HG02623 (cell line): ENCODE measurements around the gene IFITM1.
"Not testable (repeated sequence)": the region's sequence is repeated elsewhere in the genome, so short reads cannot be mapped to it uniquely, and the experiment has no call there.

Source experiments
- ATAC-seq: cut with Tn5 transposase; IDR thresholded peaks from one replicate; pipeline ENCODE4 v1.9.1; 2021; ENCODE audit warnings: moderate library complexity; ENCODE audit not compliant: unreplicated experiment

IFITM1 gene

DNA sequence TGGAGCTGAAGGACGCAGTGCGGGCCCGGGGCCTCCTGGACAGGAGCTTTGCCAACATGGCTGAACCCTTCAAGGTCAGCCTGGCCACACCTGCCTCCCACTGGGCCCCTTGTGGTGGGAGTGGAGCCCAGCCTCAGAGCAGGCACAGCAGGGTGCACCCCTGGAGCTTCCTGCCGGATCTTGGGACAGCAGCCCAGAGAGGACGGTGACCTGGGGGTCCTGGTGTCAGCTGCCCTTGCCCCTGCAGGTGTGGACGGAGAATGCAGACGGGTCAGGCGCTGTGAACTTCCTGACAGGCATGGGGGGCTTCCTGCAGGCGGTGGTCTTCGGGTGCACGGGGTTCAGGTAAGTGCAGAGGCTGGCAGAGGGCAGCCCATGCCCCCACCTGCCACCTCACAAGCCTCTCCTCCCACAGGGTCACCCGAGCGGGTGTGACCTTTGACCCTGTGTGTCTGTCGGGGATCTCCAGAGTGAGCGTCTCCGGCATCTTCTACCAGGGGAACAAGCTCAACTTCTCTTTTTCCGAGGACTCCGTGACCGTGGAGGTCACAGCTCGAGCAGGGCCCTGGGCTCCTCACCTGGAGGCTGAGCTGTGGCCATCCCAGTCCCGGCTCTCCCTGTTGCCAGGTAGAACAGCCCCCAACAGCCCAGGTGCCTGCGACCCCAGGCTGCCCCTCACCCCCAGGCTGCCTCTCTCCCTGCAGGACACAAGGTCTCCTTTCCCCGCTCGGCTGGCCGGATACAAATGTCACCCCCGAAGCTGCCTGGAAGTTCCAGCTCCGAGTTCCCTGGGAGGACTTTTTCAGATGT is 19.8 kb upstream of the IFITM1 start:
- no peak for ATAC-seq

- no peak for ATAC-seq
Measured at GRCh38 chr11:294780-295179, 19.1 kb upstream of the IFITM1 start.

DNA sequence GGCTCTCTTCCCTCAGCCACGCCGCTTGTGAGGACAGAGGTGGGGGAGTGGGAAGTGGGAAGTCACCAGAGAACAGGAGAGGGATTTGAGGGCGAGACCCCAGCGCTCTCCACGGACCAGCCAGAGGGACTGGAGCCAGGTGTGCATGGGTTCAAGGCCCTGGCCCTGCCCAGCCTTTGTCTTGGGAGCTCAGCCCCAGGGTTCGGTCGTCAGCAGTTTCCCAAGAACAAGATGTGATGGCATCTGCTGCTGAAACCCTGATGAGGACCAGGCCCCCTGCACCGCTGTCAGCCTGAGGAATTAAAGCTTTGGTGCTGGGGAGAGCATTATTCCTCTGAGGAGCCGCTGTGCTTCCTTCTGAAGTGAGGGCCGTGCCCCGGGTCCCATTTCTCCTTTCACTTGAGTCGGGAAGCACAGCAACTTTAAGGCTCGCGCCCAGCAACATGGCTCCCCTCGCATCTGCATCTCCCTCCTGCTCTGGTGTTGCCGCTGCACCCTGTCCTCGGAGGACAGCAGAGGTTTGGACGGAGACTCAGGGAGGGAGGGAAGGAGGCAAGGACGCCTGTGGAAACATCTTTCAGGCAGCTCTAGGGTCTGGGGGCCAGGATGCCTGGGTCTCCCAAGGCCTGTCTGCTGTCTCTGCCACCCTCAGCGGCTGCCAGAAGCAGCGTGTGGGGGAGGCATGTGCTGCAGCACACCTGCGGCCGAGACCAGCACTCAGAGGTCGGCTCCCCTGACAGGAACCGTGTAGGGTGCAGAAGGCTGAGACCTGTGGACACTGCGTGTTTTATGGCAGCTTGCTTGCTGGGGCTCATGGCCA is 18.3 kb upstream of the IFITM1 start:
- ATAC-seq = no peak

DNA sequence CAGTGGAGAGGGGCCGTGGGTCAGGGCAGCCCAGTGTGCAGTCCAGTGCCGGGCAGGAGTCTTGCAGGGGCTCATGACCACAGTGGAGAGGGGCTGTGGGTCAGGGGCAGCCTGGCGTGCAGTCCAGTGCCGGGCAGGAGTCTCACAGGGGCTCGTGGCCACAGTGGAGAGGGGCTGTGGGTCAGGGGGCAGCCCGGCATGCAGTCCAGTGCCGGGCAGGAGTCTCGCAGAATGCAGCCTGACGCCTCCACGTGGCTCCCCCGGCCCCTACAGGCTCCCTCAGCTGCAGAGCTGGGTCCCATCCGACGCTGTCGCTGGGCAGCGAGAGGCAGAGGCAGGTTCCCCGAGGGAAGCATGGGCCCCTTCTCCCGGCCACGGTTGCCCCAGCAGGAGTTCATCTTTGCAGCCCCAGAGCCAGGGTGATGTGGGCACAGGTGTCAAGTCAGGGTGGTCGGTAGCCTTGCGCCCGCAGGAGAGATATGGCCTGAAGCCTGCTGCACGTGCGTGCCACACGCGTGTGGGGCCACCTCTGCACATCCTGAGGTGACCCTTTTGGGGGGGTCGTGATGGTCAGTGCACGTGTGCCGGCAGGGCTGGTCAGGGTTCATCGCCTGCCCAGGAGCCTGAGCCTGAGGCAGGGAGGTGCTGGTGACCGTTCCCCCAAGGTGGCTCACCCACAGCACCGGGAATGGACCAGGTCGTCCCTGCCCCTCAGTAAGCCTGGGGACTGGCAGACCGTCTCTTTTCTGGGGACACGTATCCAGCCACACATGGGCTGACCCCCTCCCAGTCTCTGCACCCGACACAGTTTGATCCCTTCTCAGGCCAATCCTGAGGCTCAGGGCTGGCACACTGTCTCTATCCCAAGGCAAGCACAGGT is 17.4 kb upstream of the IFITM1 start:
- ATAC-seq = no peak

- no peak for ATAC-seq
Measured at GRCh38 chr11:297051-297585, 16.7 kb upstream of the IFITM1 start.

DNA sequence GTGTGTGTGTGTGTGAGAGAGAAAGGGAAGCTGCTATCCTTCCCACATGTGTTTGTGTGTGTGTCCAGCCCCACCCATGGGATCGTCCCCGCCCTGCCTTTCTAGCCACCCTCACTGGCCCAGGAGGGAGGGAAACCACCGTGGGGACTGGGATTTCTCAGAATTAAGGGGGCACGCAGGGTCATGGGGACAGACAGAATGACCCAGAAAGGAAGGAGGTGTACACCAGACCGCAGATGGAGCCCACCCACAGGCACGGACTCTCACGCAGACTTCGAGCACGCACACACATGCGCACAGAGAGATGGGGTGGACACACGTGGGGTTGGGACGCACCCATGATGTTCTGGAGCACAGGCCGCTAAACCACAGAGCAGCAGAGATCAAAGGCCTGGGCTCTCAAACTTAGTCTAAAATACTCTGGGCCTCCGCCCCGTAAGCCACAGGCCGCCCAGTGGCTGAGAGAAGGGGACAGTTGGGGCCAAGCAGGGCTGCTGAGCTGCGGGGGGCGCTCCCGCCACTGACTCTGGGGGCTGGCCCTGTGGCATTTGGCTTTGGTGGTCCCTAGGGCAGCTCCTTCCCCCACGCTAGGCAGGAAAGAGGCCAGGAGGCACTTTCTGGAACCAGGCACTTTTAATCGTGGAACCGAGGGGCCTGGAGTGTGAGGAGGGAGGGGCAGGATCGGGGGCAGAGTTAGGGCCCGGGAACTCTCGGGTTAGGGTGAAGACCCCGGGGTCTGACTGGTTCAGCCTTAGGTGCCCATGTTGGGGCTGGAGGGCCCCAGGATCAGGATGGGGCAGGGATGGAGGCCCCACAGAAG is 16.0 kb upstream of the IFITM1 start:
- no peak for ATAC-seq

DNA sequence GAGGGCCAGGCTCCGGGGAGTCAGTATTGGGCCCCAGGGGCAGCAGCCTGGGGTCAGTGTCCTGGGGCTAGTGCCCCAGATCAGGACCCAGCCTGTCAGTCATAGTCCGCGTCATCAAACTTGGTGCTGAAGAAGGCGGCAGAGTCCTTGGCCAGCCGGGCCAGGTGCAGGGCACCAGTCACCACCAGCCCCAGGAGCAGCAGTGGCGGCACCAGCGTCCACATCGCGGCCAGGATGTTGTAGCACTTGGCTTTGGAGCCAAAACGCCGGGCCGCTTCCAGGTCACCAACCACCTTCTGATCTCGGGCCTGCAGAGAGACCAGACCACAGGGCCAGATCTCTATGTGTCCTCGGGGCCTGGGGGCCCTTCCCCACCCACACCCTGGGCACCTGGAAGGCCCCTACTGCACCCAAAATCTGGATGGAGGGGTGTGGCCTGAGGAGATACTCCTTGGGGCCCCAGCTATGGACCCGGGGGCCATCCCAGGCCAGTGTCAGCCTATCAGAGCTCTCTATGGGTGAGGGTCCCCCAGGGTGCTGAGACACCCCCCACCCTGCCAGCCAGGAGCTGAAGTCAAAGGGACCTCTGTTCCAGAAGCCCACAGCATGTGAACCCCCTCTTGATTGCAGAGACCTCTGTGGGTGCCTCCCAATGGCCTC is 15.3 kb upstream of the IFITM1 start:
- ATAC-seq = no peak

DNA sequence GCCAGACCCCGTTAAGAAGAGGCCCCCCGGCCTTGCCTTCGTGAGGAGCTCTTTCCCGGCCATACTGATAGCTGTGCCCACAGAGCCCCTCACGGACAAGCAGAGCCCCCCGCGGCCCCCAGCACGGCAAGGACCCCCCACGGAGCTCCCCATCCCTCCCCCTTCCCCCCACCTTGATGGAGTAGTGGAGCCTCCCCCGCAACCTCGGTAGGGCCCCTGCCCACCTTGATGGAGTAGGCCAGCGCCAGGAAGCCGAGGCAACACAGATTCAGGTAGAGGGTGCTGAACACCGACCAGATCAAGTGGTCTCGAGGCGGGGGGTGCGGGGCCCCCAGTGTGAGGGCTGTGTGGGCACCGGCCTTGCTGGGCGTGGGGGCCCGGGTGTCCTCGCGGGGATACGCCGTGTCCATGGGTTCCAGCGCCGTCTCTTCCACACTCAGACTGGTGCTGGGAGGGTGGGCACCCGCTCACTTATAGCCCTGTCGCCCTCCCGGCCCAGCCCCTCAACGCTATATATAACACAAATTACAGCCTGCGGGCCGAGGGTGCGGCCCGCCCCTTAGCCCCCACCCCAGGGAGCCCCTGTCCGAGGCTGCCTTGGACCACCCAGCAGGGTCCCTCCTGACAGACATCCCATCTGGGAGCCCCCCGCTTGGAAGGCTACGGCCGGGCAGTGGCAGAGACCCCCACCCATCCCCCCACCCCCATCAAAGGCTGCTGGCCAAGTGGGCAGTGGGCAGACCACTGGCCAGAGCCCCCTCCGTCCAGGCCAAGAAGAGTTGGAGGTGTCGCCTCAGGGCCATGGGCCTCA is 14.6 kb upstream of the IFITM1 start, which contains the start of gene IFITM5:
IFITM5 (minus strand) TSS at position 446 of the 811 bp plus-strand sequence; CDS start at position 410, 36 bp downstream.
- no peak for ATAC-seq

- no peak for ATAC-seq
Measured at GRCh38 chr11:299951-300735, 13.7 kb upstream of the IFITM1 start.

DNA sequence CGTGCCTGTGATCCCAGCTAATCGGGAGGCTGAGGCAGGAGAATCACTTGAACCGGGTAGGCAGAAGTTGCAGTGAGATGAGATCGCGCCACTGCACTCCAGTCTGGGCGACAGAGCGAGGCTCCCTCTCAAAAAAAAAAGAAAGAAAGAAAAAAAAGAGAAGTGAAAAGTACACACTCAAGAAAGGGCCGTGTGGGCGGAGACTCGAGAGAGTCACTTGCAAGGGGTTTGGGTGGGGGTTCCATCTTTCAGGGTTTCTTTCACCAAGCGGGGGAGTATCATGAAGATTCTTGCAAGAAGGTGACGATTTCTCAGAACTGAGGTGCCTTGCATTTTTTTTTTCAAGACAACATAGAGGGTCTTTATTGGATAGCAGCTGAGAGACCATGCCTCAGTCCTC is 10.5 kb upstream of the IFITM1 start:
- ATAC-seq = no peak

DNA sequence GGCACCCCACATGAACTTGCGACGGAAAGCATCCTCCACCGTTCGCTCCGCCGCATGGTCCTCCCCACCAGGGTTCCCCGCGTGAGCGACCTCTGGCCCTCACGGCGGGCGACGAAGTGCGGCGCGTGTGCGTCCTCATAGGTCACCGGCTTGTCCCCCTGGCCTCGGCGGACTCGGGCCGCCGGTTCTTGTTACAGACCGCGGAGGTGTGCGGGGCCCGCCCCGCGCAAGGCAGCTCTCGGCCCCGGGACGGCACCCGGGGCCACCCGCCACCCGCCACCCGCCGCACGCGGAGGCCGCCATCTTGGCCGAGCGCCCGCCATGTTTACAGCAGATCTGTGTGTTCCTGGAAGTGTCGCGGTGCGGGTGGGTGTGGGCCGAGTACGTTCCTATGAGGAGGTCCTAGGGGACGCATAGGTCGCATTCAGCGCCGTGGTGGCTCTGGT is 9.8 kb upstream of the IFITM1 start:
- ATAC-seq = no peak

DNA sequence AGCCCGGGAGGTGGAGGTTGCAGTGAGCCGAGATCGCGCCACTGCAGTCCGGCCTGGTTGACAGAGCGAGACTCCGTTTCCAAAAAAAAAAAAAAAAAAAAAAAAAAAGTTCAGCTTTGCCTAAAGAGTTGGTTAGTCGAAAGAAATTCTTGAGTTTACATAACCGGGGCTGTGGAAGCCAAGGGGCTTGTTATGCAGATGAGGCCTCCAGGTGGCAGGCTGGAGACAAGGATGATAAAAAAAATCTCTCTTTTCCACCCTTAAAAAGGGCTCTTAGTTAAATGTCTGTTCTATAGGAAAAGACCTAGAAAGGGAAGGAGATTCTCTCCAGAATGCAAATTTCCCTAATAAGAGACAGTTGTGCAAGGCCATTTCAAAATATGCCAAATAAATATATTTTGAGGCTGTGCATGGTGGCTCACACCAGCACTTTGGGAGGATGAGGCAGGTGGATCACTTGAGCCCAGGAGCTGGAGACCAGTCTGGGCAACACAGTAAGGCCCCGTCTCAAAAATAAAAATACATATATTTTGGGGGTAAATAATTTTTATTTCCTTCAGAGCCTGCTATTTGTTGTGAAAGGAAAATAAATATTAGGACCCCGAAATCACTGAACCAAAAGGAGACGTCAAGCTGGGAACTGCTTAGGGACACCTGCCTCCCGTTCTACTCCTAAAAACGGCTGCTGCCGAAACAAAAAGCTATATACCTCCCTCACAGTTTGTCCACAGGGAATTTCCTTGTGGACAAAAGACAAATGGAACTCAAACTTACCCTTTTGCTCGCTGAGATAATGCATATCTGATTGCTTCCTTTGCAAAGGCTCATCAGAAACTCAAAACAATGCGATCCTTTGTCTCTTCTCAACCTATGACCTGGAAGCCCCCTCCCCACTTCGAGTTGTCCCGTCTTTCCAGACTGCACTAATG is 8.7 kb upstream of the IFITM1 start:
- no peak for ATAC-seq

DNA sequence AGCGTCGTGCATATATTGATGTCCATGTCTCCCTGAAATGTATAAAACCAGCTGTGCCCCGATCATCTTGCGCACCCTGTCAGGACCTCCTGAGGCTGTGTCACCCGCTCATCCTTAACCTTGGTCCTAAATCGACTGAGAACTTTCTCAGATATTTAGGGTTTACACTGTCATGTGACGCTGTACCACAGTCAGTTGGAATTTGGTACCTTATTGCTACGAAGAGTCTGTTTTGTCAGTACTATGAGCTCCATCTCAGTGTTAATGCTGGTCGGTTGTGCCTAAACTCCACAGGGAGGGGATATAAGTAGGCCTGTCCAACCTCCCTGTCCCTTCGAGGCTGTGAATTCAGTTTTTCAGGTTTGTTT is 8.0 kb upstream of the IFITM1 start:
- ATAC-seq = no peak

- no peak for ATAC-seq
Measured at GRCh38 chr11:306645-307371, 7.0 kb upstream of the IFITM1 start.

- ATAC-seq = not testable (repeated sequence)
Measured at GRCh38 chr11:307766-308708, 5.8 kb upstream of the IFITM1 start, which contains the start of gene IFITM2. Gene IFITM2, plus strand, starts transcription at chr11:307816. Its CDS starts 377 bp downstream, at chr11:308193.
